Prostate gland (tissue), 2 donors: ENCODE measurements around the gene MYLK4.

Experiments
- CTCF ChIP-seq, 4 experiments: fragments of 200-600 bp in 2 of 4; fragments of 450-650 bp in 2 of 4; sonication (generic) in 2 of 4; IDR thresholded peaks; 1 replicate in 3 of 4; 2 replicates in 1 of 4; pipeline ENCODE4 v1.5.1; 2016 to 2019; ENCODE audit warnings: antibody characterized with exemption in 4 of 4, mild to moderate bottlenecking in 2 of 4, moderate library complexity in 2 of 4
- POLR2A ChIP-seq: fragments of 450-650 bp; IDR thresholded peaks from one replicate; pipeline ENCODE4 v1.6.1; 2016; ENCODE audit warnings: antibody characterized with exemption, mild to moderate bottlenecking
- POLR2AphosphoS5 ChIP-seq: sonication (generic); formaldehyde crosslinking; IDR thresholded peaks from one replicate; pipeline ENCODE4 v1.6.1; 2017; ENCODE audit warnings: antibody characterized with exemption

- TF ChIP-seq CTCF (IDR thresholded peaks at IDR 0.05): no peak
- TF ChIP-seq POLR2AphosphoS5: no peak
- TF ChIP-seq POLR2A: no peak
These were observed 49.3 kb upstream of the MYLK4 start for GRCh38 chr6:2799936-2800527.
